Endothelial cell of umbilical vein (primary cell): ENCODE measurements around the gene KIAA1755.

Experiments used
- EZH2 ChIP-seq: IDR thresholded peaks from 2 replicates; pipeline ENCODE4 v1.6.1; 2012; ENCODE audit warnings: borderline replicate concordance, low read depth, mild to moderate bottlenecking, moderate library complexity, low read length, inconsistent platforms; ENCODE audit not compliant: severe bottlenecking
- FOS ChIP-seq: IDR thresholded peaks from 2 replicates; pipeline ENCODE4 v1.6.1; 2011; ENCODE audit warnings: mild to moderate bottlenecking, low read length, moderate library complexity, borderline replicate concordance; ENCODE audit not compliant: insufficient read depth
- GATA2 ChIP-seq: IDR thresholded peaks from 2 replicates; pipeline ENCODE4 v1.7.0; 2011; ENCODE audit warnings: low read depth, mild to moderate bottlenecking, moderate library complexity, mixed read lengths, low read length; ENCODE audit not compliant: insufficient read length, insufficient read depth
- JUN ChIP-seq: IDR thresholded peaks from 2 replicates; pipeline ENCODE4 v1.6.1; 2011; ENCODE audit warnings: borderline replicate concordance, low read depth; ENCODE audit not compliant: insufficient read length, insufficient read depth
- MYC ChIP-seq: IDR thresholded peaks from one replicate; pipeline ENCODE4 v1.6.1; 2011; ENCODE audit warnings: mild to moderate bottlenecking, low read depth, low read length
- POLR2A ChIP-seq: IDR thresholded peaks from 2 replicates; pipeline ENCODE4 v1.6.1; 2012; ENCODE audit warnings: low read depth, mild to moderate bottlenecking, control low read depth, low read length
- POLR2AphosphoS5 ChIP-seq: IDR thresholded peaks from 2 replicates; pipeline ENCODE4 v1.6.1; 2012; ENCODE audit warnings: low read depth, mild to moderate bottlenecking, control low read depth, low read length, moderate library complexity; ENCODE audit not compliant: insufficient read depth
- TF ChIP-seq, protein P1 (sequence below), 2 donors: IDR thresholded peaks; 1 replicate in 1 of 2; 2 replicates in 1 of 2; pipeline ENCODE4 v1.5.1; 2011; ENCODE audit warnings: low read length in 2 of 2, mild to moderate bottlenecking in 2 of 2, moderate library complexity in 2 of 2, control low read depth in 1 of 2, inconsistent platforms in 1 of 2, low read depth in 1 of 2; ENCODE audit not compliant: insufficient read depth in 1 of 2; ENCODE audit errors: extremely low read depth in 1 of 2
- TF ChIP-seq, protein P2 (sequence below): IDR thresholded peaks from 2 replicates; pipeline ENCODE4 v1.6.1; 2011; ENCODE audit not compliant: insufficient read depth, insufficient read length

DNA sequence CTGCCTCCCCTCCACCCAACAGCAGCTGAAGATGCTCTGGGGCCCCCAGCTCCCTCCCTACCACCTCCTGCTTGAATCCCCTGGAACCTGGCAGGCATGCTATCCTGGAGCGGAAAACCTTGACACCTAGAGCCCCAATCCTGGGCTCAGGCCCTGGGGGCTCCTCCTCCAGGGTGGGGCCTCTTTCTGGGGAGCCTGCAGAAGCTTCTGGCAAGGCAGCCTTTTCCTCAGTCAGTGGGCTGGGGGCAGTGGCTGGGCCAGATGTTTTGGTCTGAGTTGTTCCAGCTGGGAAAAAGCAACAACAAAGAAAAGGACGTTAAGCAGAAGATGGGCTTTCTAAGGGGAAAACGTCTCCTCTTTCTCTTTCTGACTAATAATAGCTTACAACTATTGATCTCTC, 21.1 kb downstream of the KIAA1755 start:
- TF ChIP-seq POLR2A = no peak
- TF ChIP-seq, protein P1, sequence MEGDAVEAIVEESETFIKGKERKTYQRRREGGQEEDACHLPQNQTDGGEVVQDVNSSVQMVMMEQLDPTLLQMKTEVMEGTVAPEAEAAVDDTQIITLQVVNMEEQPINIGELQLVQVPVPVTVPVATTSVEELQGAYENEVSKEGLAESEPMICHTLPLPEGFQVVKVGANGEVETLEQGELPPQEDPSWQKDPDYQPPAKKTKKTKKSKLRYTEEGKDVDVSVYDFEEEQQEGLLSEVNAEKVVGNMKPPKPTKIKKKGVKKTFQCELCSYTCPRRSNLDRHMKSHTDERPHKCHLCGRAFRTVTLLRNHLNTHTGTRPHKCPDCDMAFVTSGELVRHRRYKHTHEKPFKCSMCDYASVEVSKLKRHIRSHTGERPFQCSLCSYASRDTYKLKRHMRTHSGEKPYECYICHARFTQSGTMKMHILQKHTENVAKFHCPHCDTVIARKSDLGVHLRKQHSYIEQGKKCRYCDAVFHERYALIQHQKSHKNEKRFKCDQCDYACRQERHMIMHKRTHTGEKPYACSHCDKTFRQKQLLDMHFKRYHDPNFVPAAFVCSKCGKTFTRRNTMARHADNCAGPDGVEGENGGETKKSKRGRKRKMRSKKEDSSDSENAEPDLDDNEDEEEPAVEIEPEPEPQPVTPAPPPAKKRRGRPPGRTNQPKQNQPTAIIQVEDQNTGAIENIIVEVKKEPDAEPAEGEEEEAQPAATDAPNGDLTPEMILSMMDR (IDR thresholded peaks at IDR 0.05; ENCODE audit: extremely low read depth in 1 of 2, insufficient read depth in 1 of 2, low read depth in 1 of 2, low read length in 2 of 2) = no peak
- TF ChIP-seq POLR2AphosphoS5 = no peak
- TF ChIP-seq, protein P2, sequence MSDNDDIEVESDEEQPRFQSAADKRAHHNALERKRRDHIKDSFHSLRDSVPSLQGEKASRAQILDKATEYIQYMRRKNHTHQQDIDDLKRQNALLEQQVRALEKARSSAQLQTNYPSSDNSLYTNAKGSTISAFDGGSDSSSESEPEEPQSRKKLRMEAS = no peak
- no peak for TF ChIP-seq EZH2
- TF ChIP-seq JUN = no peak
- no peak for TF ChIP-seq GATA2
- TF ChIP-seq FOS = no peak
- TF ChIP-seq MYC = no peak
